HepG2 (cell line): ENCODE measurements around the gene RRP8. TPM values are rescaled to one million over a fixed set of nuclear protein-coding genes. Genes with fewer than 3 reads are reported as not detected.
A peak's percentile ranks its signal among the peaks of the same experiment; 100 is the strongest.

Experiments used
- ATAC-seq: fragments of 200-7000 bp; cut with Tn5 transposase; 3 replicates; pipeline ENCODE4 v1.9.1; 2020; ENCODE audit warnings: mild to moderate bottlenecking, moderate library complexity
- BruUV-seq: library from RNA; stranded (reverse); fragments of 400-500 nt; replicated peaks from 2 replicates; lab custom pipeline; 2021; lab: Mats Ljungman, UMichigan
- CTCF ChIA-PET: fragments of 300-600 bp; formaldehyde crosslinking; extraction: SDS; loops from one replicate; lab custom pipeline; 2021; ENCODE audit warnings: low total read pairs, inconsistent platforms, low intra/inter-chr PET ratio; lab: Yijun Ruan, JAX
- POLR2A ChIA-PET: fragments of 350-600 bp; sonication (Branson Sonifier 250); formaldehyde crosslinking; loops from one replicate; lab custom pipeline; 2020; ENCODE audit warnings: antibody characterized with exemption, inconsistent platforms; lab: Yijun Ruan, JAX
- DNase-seq: peaks from one replicate; pipeline ENCODE4 v3.0.0-alpha.2; 2015; ENCODE audit warnings: low spot score
- FAIRE-seq: peaks from 3 replicates; lab custom pipeline; 2011; peaks lifted over from hg19 to GRCh38; lab: Jason Lieb, UNC
- H2AFZ ChIP-seq: one replicate; pipeline ENCODE4 v1.6.1; 2011; ENCODE audit warnings: low read length, inconsistent platforms
- H3K27ac ChIP-seq: fragments of 300-600 bp; 3 replicates; pipeline ENCODE4 v1.8.0; 2011; ENCODE audit warnings: mixed run types, mild to moderate bottlenecking, mixed read lengths, low read length, inconsistent platforms; ENCODE audit not compliant: insufficient read depth; ENCODE audit errors: extremely low read length
- H3K27me3 ChIP-seq, 2 experiments: fragments of 200-600 bp in 1 of 2; 2 replicates in 1 of 2; 3 replicates in 1 of 2; pipeline versions ENCODE4 v1.6.0 to v1.8.0; 2011; ENCODE audit warnings: low read length in 2 of 2, mild to moderate bottlenecking in 2 of 2, moderate library complexity in 2 of 2, inconsistent platforms in 1 of 2; ENCODE audit not compliant: insufficient read depth in 2 of 2, control insufficient read depth in 1 of 2
- H3K36me3 ChIP-seq, 2 experiments: fragments of 200-600 bp in 1 of 2; replicated peaks in 1 of 2; 2 replicates in 1 of 2; 3 replicates in 1 of 2; pipeline versions ENCODE4 v1.5.1 to v1.8.0; 2011; ENCODE audit warnings: low read length in 2 of 2, inconsistent platforms in 1 of 2; ENCODE audit not compliant: insufficient read depth in 2 of 2, control insufficient read depth in 1 of 2
- H3K4me1 ChIP-seq: 2 replicates; pipeline ENCODE4 v1.5.1; 2012; ENCODE audit warnings: low read length, inconsistent platforms; ENCODE audit not compliant: insufficient read depth
- H3K4me2 ChIP-seq: 2 replicates; pipeline ENCODE4 v1.6.0; 2011; ENCODE audit warnings: low read depth, low read length, inconsistent platforms
- H3K4me3 ChIP-seq, 3 experiments: fragments of 200-600 bp in 1 of 3; sonication (generic), shearing (Covaris generic) in 1 of 3; replicated peaks in 1 of 3; 2 replicates each; pipeline ENCODE4 v1.5.1; 2011 to 2016; ENCODE audit warnings: low read length in 3 of 3, inconsistent platforms in 2 of 3, low read depth in 2 of 3, mild to moderate bottlenecking in 2 of 3, control low read depth in 1 of 3, mixed read lengths in 1 of 3; ENCODE audit not compliant: insufficient read depth in 1 of 3
- H3K79me2 ChIP-seq: one replicate; pipeline ENCODE4 v1.6.1; 2011; ENCODE audit warnings: low read length, inconsistent platforms; ENCODE audit not compliant: insufficient read depth
- H3K9ac ChIP-seq: 2 replicates; pipeline ENCODE4 v1.6.0; 2011; ENCODE audit warnings: mild to moderate bottlenecking, low read depth, low read length, inconsistent platforms; ENCODE audit not compliant: insufficient read depth
- H3K9me3 ChIP-seq: 2 replicates; pipeline ENCODE4 v1.5.1; 2012; ENCODE audit warnings: mild to moderate bottlenecking, low read length
- H4K20me1 ChIP-seq: 2 replicates; pipeline ENCODE4 v1.6.0; 2011; ENCODE audit warnings: inconsistent platforms, mild to moderate bottlenecking, low read length, moderate library complexity; ENCODE audit not compliant: insufficient read depth
- AGO2 ChIP-seq: fragments of 200-400 bp; formaldehyde crosslinking; optimal IDR thresholded peaks from 2 replicates; pipeline ENCODE3; 2017; ENCODE audit warnings: mild to moderate bottlenecking, low read depth, low read length, moderate library complexity
- ARNT ChIP-seq: fragments of 450-650 bp; IDR thresholded peaks from 2 replicates; pipeline ENCODE4 v1.6.1; 2017
- FOXP4 ChIP-seq: sonication (generic); formaldehyde crosslinking; IDR thresholded peaks from 2 replicates; pipeline ENCODE4 v1.4.0; 2020; ENCODE audit warnings: missing genetic modification reagents
- PHB2 ChIP-seq: fragments of 450-650 bp; IDR thresholded peaks from 2 replicates; pipeline ENCODE4 v1.6.1; 2018; ENCODE audit not compliant: partially characterized antibody
- RORA ChIP-seq: sonication (generic); formaldehyde crosslinking; IDR thresholded peaks from 2 replicates; pipeline ENCODE4 v1.5.0; 2020; ENCODE audit warnings: mild to moderate bottlenecking, missing genetic modification reagents, moderate library complexity
- TRIM24 ChIP-seq: sonication (generic); formaldehyde crosslinking; IDR thresholded peaks from 2 replicates; pipeline ENCODE4 v1.8.0; 2022; ENCODE audit warnings: mild to moderate bottlenecking, missing genetic modification reagents
- ZNF207 ChIP-seq: fragments of 450-650 bp; IDR thresholded peaks from 2 replicates; pipeline ENCODE4 v1.6.1; 2016; ENCODE audit warnings: antibody characterized with exemption, borderline replicate concordance
- ZUFSP ChIP-seq: sonication (generic); formaldehyde crosslinking; IDR thresholded peaks from 2 replicates; pipeline ENCODE4 v1.9.0; 2021; ENCODE audit warnings: missing genetic modification reagents, mild to moderate bottlenecking, borderline replicate concordance
- ZZZ3 ChIP-seq: sonication (generic); formaldehyde crosslinking; IDR thresholded peaks from 2 replicates; pipeline ENCODE4 v1.4.0; 2020; ENCODE audit warnings: missing genetic modification reagents, mild to moderate bottlenecking, borderline replicate concordance
- WGBS: methylation state at CpG from one replicate; pipeline ENCODE4 v1.1.6; 2017; ENCODE audit warnings: low lambda C conversion rate; 5-methylcytosine and 5-hydroxymethylcytosine counted together
- in situ Hi-C: cut with HindIII; loops from 2 replicates; pipeline ENCODE4 v1.10.0; 2017; ENCODE audit warnings: low pct_unique_long_range_greater_than_20kb; ENCODE audit not compliant: extremely low pct_ligation_motif_present
- intact Hi-C: fragments of 100-400 bp; cut with micrococcal nuclease; formaldehyde crosslinking; loops from one replicate; pipeline ENCODE4 v1.10.0; 2022; ENCODE audit not compliant: unreplicated experiment
- polyA plus RNA-seq, 8 experiments: library from polyadenylated mRNA; depleted of rRNA in 3 of 8; stranded (reverse) in 7 of 8; unstranded in 1 of 8; fragments of >200 nt; fragmentation: Illumina TruSeq in 4 of 8; extraction: Trizol in 4 of 8; gene quantifications; 2 replicates each; pipeline versions ENCODE4 v1.2.1 to v1.2.3, GENCODE V29; 2011 to 2016; ENCODE audit warnings: low read depth in 4 of 8, missing spikeins in 1 of 8, mixed read lengths in 1 of 8; ENCODE audit not compliant: insufficient read depth in 1 of 8
- total RNA-seq, 5 experiments: library from RNA; depleted of rRNA; stranded (reverse); fragments of >200 nt; fragmentation: Illumina TruSeq; extraction: Trizol; gene quantifications; 2 replicates each; pipeline ENCODE4 v1.2.3, GENCODE V29; 2016; ENCODE audit warnings: low read depth in 1 of 5

Gene RRP8
- total and polyA plus RNA-seq, 2 of the 13 experiments (the other 11 are each of a cell fraction or from before 2014, with no cell fraction given): 7.2 to 21.6 TPM

- FAIRE-seq (no peak), DNase-seq (no peak), ATAC-seq (no peak)
- Histone ChIP-seq H3K36me3 (peaks cover 12 to 24% of the 10 kb centered on the region in 2 experiments), H2AFZ (no peak overlapping the region), H3K4me3 (no peak overlapping the region), H3K27ac (no peak overlapping the region), H4K20me1 (no peaks in the 10 kb centered on the region), H3K27me3 (no peaks in the 10 kb centered on the region; a peak in 1 of 5 replicates), H3K4me2 (no peak overlapping the region), H3K4me1 (peaks cover 56% of the 10 kb centered on the region), H3K79me2 (peaks cover 36% of the 10 kb centered on the region), H3K9ac (no peak overlapping the region), H3K9me3 (no peaks in the 10 kb centered on the region)
- BruUV-seq: no TSS peak
- TF ChIP-seq AGO2: peak; percentile 25
- no peak for TF ChIP-seq TRIM24 (CRISPR knock-in tag)
- intact Hi-C loops (loop anchor here (5.0 kb wide), 2 partner anchors 66 to 69 kb away; no protein-coding TSS in a partner anchor), in situ Hi-C loops (loop anchor here (10.0 kb wide), 1 partner anchor 116 kb away; the partner anchor contains the start of genes ARFIP2 and TIMM10B)
- WGBS: 100% methylated on average over 9 of the region's 13 CpGs
- POLR2A ChIA-PET: no interaction called here
- CTCF ChIA-PET: no interaction called here
These were observed 2.4 kb downstream of the RRP8 start for GRCh38 chr11:6601041-6601461.

GRCh38 chr11:6599881-6600390 is 3.5 kb downstream of the RRP8 start:
- Histone ChIP-seq H3K9ac (no peak overlapping the region), H3K4me2 (no peak overlapping the region), H3K27me3 (no peaks in the 10 kb centered on the region; a peak in 1 of 5 replicates), H2AFZ (no peak overlapping the region), H3K79me2 (peaks cover 27% of the 10 kb centered on the region), H3K4me1 (peaks cover 45% of the 10 kb centered on the region), H3K27ac (no peak overlapping the region), H3K9me3 (no peaks in the 10 kb centered on the region), H3K4me3 (no peak overlapping the region), H3K36me3 (peaks cover 12 to 24% of the 10 kb centered on the region in 2 experiments), H4K20me1 (no peaks in the 10 kb centered on the region)
- in situ Hi-C loops (loop anchor here (10.0 kb wide), 1 partner anchor 115 kb away; the partner anchor contains the start of genes ARFIP2 and TIMM10B), intact Hi-C loops (loop anchor here (5.0 kb wide), 2 partner anchors 67 to 68 kb away; no protein-coding TSS in a partner anchor)
- WGBS: 100% methylated on average over 2 of the region's 2 CpGs
- ATAC-seq (no peak), FAIRE-seq (no peak), DNase-seq (no peak)
- BruUV-seq: no TSS peak
- ChIA-PET CTCF (no interaction called here), POLR2A (no interaction called here)
- no peak for TF ChIP-seq FOXP4 (CRISPR knock-in tag)
- TF ChIP-seq ZUFSP (CRISPR knock-in tag): no peak
- no peak for TF ChIP-seq RORA (CRISPR knock-in tag)
- no peak for TF ChIP-seq ARNT
- no peak for TF ChIP-seq PHB2
- no peak for TF ChIP-seq ZZZ3 (CRISPR knock-in tag)
- TF ChIP-seq ZNF207: no peak
